Measurements from ENCODE around the gene LIN7B. TPM values are rescaled to one million over a fixed set of nuclear protein-coding genes. Genes with fewer than 3 reads are reported as not detected.

Gene LIN7B
- total and polyA plus RNA-seq, 2 of the 13 experiments (the other 11 are each of a cell fraction or from before 2014, with no cell fraction given) = 5.3 to 7.6 TPM

DNA sequence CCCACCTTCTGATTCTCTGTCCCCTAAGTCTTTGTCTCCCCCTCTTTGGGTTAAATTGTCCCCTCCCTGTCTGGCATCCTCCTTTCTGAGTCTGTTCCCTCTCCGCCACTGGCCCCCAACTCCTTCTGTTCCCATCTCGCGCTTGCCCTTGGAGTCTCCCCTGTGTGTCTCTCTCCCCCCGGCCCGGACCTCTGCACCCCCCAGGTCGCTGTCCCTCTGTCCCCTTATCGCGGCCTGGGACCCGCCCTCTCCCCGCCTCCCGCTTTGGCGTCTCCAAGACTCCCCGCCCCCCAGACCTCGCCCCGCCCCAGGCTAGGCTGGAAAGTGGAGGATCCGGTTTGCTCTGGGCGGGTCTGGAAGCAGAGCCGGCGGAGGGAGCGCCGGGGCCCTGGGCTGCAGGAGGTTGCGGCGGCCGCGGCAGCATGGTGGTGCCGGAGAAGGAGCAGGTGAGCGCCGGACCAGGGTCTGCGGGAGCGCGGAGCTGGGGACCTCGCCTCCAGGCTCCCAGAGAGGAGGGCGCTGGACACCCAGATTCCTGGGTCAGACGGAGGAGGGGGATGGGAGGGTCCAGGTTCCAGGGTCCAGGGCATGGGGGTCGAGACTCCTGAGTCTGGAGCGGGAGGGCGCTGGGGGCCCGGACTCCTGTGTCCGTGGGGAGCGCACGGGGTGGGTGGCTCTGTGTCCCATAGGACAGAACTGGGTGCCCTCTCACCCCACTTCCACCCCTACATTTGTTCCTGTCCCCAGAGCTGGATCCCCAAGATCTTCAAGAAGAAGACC, 43.5 kb downstream of the LIN7B start, which contains the start of gene TRPM4 (continued):
- TF ChIP-seq ESRRA (CRISPR knock-in tag; IDR thresholded peaks at IDR 0.05; ENCODE audit: low read depth) (no peak), ZBTB25 (CRISPR knock-in tag; IDR thresholded peaks at IDR 0.05) (no peak), SYNCRIP (IDR thresholded peaks at IDR 0.05; ENCODE audit: insufficient read depth, low read depth, low read length) (no peak), ZNF101 (CRISPR knock-in tag; IDR thresholded peaks at IDR 0.05; ENCODE audit: borderline replicate concordance, low read depth) (no peak), HNRNPK (IDR thresholded peaks at IDR 0.05; ENCODE audit: low read depth, low read length, poor library complexity, severe bottlenecking) (no peak), CHD2 (IDR thresholded peaks at IDR 0.05; ENCODE audit: low read depth, low read length) (no peak), KAT7 (CRISPR knock-in tag; IDR thresholded peaks at IDR 0.05; ENCODE audit: borderline replicate concordance) (peak; percentile 47; the same call in 1 of the 2 replicates), UBTF (CRISPR knock-in tag; IDR thresholded peaks at IDR 0.05) (peak; percentile 92)
- TF ChIP-seq, protein P1, sequence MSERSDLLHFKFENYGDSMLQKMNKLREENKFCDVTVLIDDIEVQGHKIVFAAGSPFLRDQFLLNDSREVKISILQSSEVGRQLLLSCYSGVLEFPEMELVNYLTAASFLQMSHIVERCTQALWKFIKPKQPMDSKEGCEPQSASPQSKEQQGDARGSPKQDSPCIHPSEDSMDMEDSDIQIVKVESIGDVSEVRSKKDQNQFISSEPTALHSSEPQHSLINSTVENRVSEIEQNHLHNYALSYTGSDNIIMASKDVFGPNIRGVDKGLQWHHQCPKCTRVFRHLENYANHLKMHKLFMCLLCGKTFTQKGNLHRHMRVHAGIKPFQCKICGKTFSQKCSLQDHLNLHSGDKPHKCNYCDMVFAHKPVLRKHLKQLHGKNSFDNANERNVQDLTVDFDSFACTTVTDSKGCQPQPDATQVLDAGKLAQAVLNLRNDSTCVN (CRISPR knock-in tag; IDR thresholded peaks at IDR 0.05; ENCODE audit: borderline replicate concordance) = no peak
- TF ChIP-seq, protein P2, sequence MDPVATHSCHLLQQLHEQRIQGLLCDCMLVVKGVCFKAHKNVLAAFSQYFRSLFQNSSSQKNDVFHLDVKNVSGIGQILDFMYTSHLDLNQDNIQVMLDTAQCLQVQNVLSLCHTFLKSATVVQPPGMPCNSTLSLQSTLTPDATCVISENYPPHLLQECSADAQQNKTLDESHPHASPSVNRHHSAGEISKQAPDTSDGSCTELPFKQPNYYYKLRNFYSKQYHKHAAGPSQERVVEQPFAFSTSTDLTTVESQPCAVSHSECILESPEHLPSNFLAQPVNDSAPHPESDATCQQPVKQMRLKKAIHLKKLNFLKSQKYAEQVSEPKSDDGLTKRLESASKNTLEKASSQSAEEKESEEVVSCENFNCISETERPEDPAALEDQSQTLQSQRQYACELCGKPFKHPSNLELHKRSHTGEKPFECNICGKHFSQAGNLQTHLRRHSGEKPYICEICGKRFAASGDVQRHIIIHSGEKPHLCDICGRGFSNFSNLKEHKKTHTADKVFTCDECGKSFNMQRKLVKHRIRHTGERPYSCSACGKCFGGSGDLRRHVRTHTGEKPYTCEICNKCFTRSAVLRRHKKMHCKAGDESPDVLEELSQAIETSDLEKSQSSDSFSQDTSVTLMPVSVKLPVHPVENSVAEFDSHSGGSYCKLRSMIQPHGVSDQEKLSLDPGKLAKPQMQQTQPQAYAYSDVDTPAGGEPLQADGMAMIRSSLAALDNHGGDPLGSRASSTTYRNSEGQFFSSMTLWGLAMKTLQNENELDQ (CRISPR knock-in tag; IDR thresholded peaks at IDR 0.05; ENCODE audit: borderline replicate concordance) = no peak
- TF ChIP-seq, protein P3, sequence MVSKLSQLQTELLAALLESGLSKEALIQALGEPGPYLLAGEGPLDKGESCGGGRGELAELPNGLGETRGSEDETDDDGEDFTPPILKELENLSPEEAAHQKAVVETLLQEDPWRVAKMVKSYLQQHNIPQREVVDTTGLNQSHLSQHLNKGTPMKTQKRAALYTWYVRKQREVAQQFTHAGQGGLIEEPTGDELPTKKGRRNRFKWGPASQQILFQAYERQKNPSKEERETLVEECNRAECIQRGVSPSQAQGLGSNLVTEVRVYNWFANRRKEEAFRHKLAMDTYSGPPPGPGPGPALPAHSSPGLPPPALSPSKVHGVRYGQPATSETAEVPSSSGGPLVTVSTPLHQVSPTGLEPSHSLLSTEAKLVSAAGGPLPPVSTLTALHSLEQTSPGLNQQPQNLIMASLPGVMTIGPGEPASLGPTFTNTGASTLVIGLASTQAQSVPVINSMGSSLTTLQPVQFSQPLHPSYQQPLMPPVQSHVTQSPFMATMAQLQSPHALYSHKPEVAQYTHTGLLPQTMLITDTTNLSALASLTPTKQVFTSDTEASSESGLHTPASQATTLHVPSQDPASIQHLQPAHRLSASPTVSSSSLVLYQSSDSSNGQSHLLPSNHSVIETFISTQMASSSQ (IDR thresholded peaks at IDR 0.05; ENCODE audit: low read depth) = no peak
- TF ChIP-seq, protein P3 (CRISPR knock-in tag; IDR thresholded peaks at IDR 0.05; ENCODE audit: borderline replicate concordance) = no peak
- TF ChIP-seq, protein P4, sequence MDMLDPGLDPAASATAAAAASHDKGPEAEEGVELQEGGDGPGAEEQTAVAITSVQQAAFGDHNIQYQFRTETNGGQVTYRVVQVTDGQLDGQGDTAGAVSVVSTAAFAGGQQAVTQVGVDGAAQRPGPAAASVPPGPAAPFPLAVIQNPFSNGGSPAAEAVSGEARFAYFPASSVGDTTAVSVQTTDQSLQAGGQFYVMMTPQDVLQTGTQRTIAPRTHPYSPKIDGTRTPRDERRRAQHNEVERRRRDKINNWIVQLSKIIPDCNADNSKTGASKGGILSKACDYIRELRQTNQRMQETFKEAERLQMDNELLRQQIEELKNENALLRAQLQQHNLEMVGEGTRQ (IDR thresholded peaks at IDR 0.05; ENCODE audit: low read depth, low read length) = no peak
- TF ChIP-seq, protein P4 (CRISPR knock-in tag; IDR thresholded peaks at IDR 0.05; ENCODE audit: borderline replicate concordance) = no peak

Measured in HepG2 (cell line).